Upper lobe of right lung (tissue), 1 donor: ENCODE measurements around the gene MARVELD1. TPM values are rescaled to one million over a fixed set of nuclear protein-coding genes. Genes with fewer than 3 reads are reported as not detected.

ENCODE experiments used
- ATAC-seq: fragments of 200-7000 bp; cut with Tn5 transposase; one replicate; pipeline ENCODE4 v1.9.1; 2020; ENCODE audit warnings: mild to moderate bottlenecking, moderate library complexity
- DNase-seq: peaks from one replicate; pipeline ENCODE4 v3.0.0-alpha.2; 2020
- H3K27ac ChIP-seq: fragments of 200-600 bp; one replicate; pipeline ENCODE4 v1.8.0; 2022
- H3K27me3 ChIP-seq: fragments of 200-600 bp; one replicate; pipeline ENCODE4 v1.8.0; 2022; ENCODE audit warnings: mild to moderate bottlenecking
- H3K36me3 ChIP-seq: fragments of 200-600 bp; one replicate; pipeline ENCODE4 v1.8.0; 2022
- H3K4me1 ChIP-seq: fragments of 200-600 bp; one replicate; pipeline ENCODE4 v1.8.0; 2022
- H3K4me3 ChIP-seq: fragments of 200-600 bp; one replicate; pipeline ENCODE4 v1.8.0; 2022; ENCODE audit warnings: mild to moderate bottlenecking
- H3K9me3 ChIP-seq: fragments of 200-600 bp; one replicate; pipeline ENCODE4 v1.8.0; 2022
- intact Hi-C: fragments of 100-400 bp; cut with DNase I; formaldehyde crosslinking; loops from one replicate; pipeline ENCODE4 v1.11.0; 2022
- long read RNA-seq: library from polyadenylated mRNA; unstranded; transcript quantifications from one replicate; pipeline ENCODE4 v2.0.0, GENCODE V29; 2021
- total RNA-seq: library from RNA; stranded (reverse); fragmentation: NEBNext Ultra II Directional; extraction: Animal tissue kit (Norgen Biotek cat#: 25700); gene quantifications from one replicate; pipeline ENCODE4 v1.2.1, GENCODE V29; 2021
- TF ChIP-seq, protein P1 (sequence below): fragments of 200-600 bp; IDR thresholded peaks from one replicate; pipeline ENCODE4 v1.8.0; 2022; ENCODE audit warnings: antibody characterized with exemption
- donor health status: DM: no; HTN: yes; CAD: no; lungs with severe emphysema.

Gene MARVELD1
- total RNA-seq, result 43.8 TPM
- long read RNA-seq, transcript MARVELD1-201 (2 exons, 3,221 nt), result major isoform, 123 of 133 reads
- long read RNA-seq, partial matches to known transcripts, result 1 of 133 reads
- long read RNA-seq, other reads (novel, unspliced or antisense), result 9 of 133 reads

DNA sequence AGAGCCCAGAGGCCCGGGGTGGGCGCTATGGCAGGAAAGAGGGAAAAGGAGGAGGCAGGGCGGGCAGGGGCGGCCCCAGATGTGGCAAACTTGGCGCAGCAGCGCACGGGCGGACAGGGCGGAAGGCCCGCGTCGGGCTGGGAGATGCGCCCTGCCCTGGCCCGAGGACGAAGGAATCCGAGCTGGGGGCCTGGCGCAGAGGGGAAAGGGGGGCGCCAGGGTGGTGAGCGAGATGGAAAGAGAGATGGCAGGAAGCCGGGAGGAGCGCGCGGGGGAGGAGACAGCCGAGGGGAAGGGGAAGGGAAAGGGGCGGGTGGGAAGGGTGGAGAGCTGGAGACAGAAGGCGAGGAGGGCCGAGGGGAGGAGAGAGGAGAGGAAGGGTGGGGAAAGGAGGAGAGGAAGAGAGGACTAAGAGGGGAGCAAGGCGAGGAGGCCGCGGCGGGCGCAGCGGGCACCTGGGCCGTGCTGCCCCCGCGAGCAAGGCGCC lies at the start of gene MARVELD1:
Gene MARVELD1, plus strand, starts transcription at position 392 of the 487 bp plus-strand sequence. CDS start 147 bp downstream, outside the sequence.
- Histone ChIP-seq H3K36me3 (peaks cover 14% of the 10 kb centered on the region), H3K4me3 (peak within 1 kb of the TSS; percentile 75), H3K27ac (peak within 1 kb of the TSS; percentile 95), H3K9me3 (no peaks in the 10 kb centered on the region), H3K27me3 (no peaks in the 10 kb centered on the region), H3K4me1 (peaks cover 35% of the 10 kb centered on the region)
- DNase-seq, result peak; percentile 84
- TF ChIP-seq, protein P1, sequence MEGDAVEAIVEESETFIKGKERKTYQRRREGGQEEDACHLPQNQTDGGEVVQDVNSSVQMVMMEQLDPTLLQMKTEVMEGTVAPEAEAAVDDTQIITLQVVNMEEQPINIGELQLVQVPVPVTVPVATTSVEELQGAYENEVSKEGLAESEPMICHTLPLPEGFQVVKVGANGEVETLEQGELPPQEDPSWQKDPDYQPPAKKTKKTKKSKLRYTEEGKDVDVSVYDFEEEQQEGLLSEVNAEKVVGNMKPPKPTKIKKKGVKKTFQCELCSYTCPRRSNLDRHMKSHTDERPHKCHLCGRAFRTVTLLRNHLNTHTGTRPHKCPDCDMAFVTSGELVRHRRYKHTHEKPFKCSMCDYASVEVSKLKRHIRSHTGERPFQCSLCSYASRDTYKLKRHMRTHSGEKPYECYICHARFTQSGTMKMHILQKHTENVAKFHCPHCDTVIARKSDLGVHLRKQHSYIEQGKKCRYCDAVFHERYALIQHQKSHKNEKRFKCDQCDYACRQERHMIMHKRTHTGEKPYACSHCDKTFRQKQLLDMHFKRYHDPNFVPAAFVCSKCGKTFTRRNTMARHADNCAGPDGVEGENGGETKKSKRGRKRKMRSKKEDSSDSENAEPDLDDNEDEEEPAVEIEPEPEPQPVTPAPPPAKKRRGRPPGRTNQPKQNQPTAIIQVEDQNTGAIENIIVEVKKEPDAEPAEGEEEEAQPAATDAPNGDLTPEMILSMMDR, result no peak
- peak; percentile 33 for ATAC-seq
- intact Hi-C loops, result no loop called here

DNA sequence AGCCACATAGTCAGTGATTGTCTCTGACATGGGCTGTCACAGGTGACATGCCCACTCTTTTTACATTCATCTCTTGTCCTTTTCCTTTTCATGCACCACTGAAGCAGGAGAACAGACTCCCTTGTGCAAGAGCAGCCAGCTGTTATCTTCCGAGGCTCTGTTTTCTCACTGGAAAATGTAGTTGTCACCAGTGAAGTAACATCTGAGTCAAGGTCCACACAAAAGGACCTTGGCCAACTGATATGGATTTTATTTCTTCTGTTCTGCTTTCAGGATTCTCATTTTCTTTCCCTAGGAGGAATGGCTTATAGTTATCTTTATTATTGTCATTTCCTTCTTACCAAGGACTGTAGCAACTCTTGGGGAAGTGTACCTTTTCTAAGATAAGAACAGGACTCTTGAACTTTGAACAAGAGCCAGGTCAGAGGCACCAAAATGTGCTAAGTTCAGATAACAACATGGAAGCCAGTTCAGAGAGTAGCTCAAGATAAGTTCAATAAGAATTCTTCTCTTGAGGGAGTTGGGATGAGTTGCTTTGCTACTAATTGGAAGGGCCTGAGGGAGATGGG lies 49.2 kb upstream of the MARVELD1 start:
- ATAC-seq (no peak), DNase-seq (no peak)
- Histone ChIP-seq H3K9me3 (no peaks in the 10 kb centered on the region), H3K36me3 (peaks cover 76% of the 10 kb centered on the region), H3K27ac (no peak overlapping the region), H3K4me3 (no peak overlapping the region), H3K4me1 (no peaks in the 10 kb centered on the region), H3K27me3 (no peaks in the 10 kb centered on the region)
- TF ChIP-seq, protein P1, result no peak
- intact Hi-C loops, result no loop called here

DNA sequence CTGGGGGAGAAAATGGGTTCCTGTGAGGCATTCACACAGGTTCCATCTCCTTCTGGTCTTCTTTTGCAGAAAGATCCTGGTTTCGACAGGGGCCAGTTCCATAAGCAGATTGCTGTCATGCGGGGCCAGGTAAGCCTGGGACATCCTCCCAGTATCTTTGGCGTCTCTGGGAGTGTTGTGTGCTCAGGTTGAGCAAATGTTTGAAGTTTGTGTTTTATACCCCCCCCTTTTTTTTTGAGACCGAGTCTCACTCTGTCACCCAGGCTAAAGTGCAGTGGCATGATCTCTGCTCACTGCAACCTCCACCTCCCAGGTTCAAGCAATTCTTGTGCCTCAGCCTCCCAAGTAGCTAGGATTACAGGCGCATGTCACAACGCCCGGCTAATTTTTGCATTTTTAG lies 46.5 kb upstream of the MARVELD1 start:
- H3K27me3 ChIP-seq, result no peaks in the 10 kb centered on the region
- H3K4me1 ChIP-seq, result no peaks in the 10 kb centered on the region
- DNase-seq (no peak), ATAC-seq (no peak)
- intact Hi-C loops, result no loop called here
- TF ChIP-seq, protein P1, result no peak
- no peaks in the 10 kb centered on the region for H3K9me3 ChIP-seq
- H3K27ac ChIP-seq, result no peak overlapping the region
- peaks cover 88% of the 10 kb centered on the region for H3K36me3 ChIP-seq
- H3K4me3 ChIP-seq, result no peak overlapping the region

DNA sequence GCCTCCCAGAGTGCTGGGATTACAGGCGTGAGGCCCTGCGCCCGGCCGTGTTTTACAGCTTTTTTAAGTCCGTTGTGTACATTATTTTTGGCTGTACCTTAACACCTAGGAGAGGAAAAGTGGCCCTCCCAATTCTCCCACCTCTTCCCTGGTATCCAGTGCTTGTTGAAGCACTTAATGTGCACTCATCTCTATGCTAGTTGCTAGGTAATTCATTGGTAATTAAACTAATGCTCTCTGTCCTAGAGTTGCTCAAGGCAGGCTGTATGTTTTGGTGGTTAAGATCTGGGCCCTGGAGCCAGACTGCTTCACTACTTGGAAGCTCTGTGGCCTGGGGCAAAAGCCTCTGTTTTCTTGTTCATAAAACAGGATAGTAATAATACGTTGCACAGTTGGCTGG lies 46.1 kb upstream of the MARVELD1 start:
- TF ChIP-seq, protein P1, result no peak
- Histone ChIP-seq H3K4me1 (no peaks in the 10 kb centered on the region), H3K27me3 (no peaks in the 10 kb centered on the region), H3K4me3 (no peak overlapping the region), H3K27ac (no peak overlapping the region), H3K9me3 (no peaks in the 10 kb centered on the region), H3K36me3 (peaks cover 84% of the 10 kb centered on the region)
- intact Hi-C loops, result no loop called here
- no peak for ATAC-seq
- no peak for DNase-seq

GRCh38 chr10:97669571-97669970 lies 44.0 kb upstream of the MARVELD1 start:
- Histone ChIP-seq H3K4me3 (no peak overlapping the region), H3K4me1 (no peaks in the 10 kb centered on the region), H3K36me3 (peaks cover 85% of the 10 kb centered on the region), H3K27ac (no peak overlapping the region), H3K27me3 (no peaks in the 10 kb centered on the region), H3K9me3 (no peaks in the 10 kb centered on the region)
- DNase-seq (no peak), ATAC-seq (no peak)
- intact Hi-C loops, result no loop called here
- TF ChIP-seq, protein P1, result no peak
